ENCODE data around the gene HBP1. TPM values are rescaled to one million over a fixed set of nuclear protein-coding genes. Genes with fewer than 3 reads are reported as not detected.
"Not testable (repeated sequence)": the region's sequence is repeated elsewhere in the genome, so short reads cannot be mapped to it uniquely, and the experiment has no call there.

HBP1 gene
- total and polyA plus RNA-seq, 10 donors, result 23.9 to 141 (median 79.5) TPM

- Histone ChIP-seq H3K27me3 (replicated peaks in 1 of 7) (no peaks in the 10 kb centered on the region), H3K4me1 (no peaks in the 10 kb centered on the region), H3K36me3 (peaks cover 0 to 44% (median 0%) of the 10 kb centered on the region in 6 donors), H3K4me3 (no peak overlapping the region), H3K9me3 (no peaks in the 10 kb centered on the region), H3K27ac (no peak overlapping the region)
- 94 to 97% (median 95%) methylated on average over 4 of the region's 4 CpGs for WGBS, 5 donors
- no peak for TF ChIP-seq CTCF (IDR thresholded peaks at IDR 0.05 in 8 of 11, conservative IDR thresholded peaks at IDR 0.05 in 3 of 11)
- no peak for TF ChIP-seq POLR2A (IDR thresholded peaks at IDR 0.05)
- TF ChIP-seq POLR2AphosphoS5 (IDR thresholded peaks at IDR 0.05), result no peak
- intact Hi-C loops (cut with DNase I; ENCODE audit: low total_unique reads), result no loop called here
- no peak for DNase-seq
Observed at GRCh38 chr7:107237451-107237850, 68.6 kb downstream of the HBP1 start.

DNA sequence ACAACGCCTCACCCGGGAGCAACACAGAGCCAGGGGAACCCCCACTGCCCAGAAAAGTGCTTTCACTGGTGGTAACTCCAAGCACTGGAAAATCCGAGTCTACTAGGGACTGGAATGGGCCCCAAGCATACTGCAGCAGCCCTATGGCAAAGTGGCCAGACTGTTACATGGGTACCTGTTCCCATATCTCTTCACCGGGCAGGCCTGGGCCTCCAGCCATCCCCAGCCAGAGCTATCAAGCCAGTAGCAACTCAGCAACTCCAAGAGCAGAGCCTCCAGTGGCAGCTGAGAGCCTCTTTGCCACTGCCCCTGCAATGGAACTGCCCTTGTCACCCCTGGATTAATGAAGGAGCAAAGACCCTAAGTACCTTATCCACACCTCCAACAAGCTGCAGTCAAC is 73.5 kb downstream of the HBP1 start:
- 95 to 99% (median 97%) methylated on average over 4 of the region's 4 CpGs for WGBS, 5 donors

DNA sequence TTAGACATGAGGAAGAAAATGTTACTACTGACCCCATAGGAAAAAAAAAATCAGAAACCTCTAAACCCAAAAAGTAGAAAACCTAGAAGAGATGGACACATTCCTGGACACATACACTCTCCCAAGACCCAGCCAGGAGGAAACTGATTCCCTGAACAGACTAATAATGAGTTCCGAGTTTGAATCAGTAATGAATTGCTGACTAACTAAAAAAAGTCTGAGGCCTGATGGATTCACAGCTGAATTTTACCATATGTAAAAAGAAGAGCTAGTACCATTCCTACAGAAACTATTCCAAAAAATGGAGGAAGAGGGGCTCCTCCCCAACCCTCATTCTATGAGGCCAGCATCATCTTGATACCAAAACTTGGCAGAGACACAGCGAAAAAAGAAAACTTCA is 75.8 kb downstream of the HBP1 start:
- intact Hi-C loops (cut with DNase I; ENCODE audit: low total_unique reads), result no loop called here
- no peaks in the 10 kb centered on the region for H3K27me3 ChIP-seq (replicated peaks in 1 of 7)
- H3K27ac ChIP-seq, result no peak overlapping the region
- H3K36me3 ChIP-seq, result peaks cover 0 to 71% (median 21%) of the 10 kb centered on the region in 6 donors
- WGBS, 5 donors, result 94 to 98% (median 95%) methylated on average over 2 of the region's 2 CpGs
- H3K4me3 ChIP-seq, result no peak overlapping the region
- DNase-seq, result no peak
- no peaks in the 10 kb centered on the region for H3K4me1 ChIP-seq
- TF ChIP-seq POLR2A (IDR thresholded peaks at IDR 0.05), result no peak
- TF ChIP-seq POLR2AphosphoS5 (IDR thresholded peaks at IDR 0.05), result no peak
- no peak for TF ChIP-seq CTCF (IDR thresholded peaks at IDR 0.05 in 8 of 11, conservative IDR thresholded peaks at IDR 0.05 in 3 of 11)
- H3K9me3 ChIP-seq, result peaks cover 0 to 22% (median 14%) of the 10 kb centered on the region in 8 donors

More for the DNA sequence above, 73.5 kb downstream of the HBP1 start:
- Histone ChIP-seq H3K4me1 (no peaks in the 10 kb centered on the region), H3K9me3 (peaks cover 0 to 22% (median 14%) of the 10 kb centered on the region in 8 donors), H3K4me3 (no peak overlapping the region), H3K27ac (no peak overlapping the region), H3K27me3 (replicated peaks in 1 of 7) (no peaks in the 10 kb centered on the region), H3K36me3 (peaks cover 0 to 63% (median 16%) of the 10 kb centered on the region in 6 donors)
- intact Hi-C loops (cut with DNase I; ENCODE audit: low total_unique reads), result no loop called here
- TF ChIP-seq POLR2AphosphoS5 (IDR thresholded peaks at IDR 0.05) (no peak), POLR2A (IDR thresholded peaks at IDR 0.05) (no peak), CTCF (IDR thresholded peaks at IDR 0.05 in 8 of 11, conservative IDR thresholded peaks at IDR 0.05 in 3 of 11) (no peak)
- no peak for DNase-seq

DNA sequence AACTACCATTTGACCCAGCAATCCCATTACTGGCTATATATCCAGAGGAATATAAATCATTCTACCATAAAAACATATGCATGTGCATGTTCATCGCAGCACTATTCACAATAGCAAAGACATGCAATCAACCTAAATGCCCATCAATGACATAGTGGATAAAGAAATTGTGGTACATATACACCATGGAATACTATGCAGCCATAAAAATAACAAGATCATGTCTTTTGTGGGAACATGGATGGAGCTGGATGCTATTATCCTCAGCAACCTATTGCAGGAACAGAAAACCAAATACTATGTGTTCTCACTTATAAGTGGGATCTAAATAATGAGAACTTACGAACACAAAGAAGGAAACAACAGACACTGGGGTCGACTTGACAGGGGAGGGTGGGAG is 78.0 kb downstream of the HBP1 start:
- H3K4me1 ChIP-seq; intact Hi-C loops (cut with DNase I; ENCODE audit: low total_unique reads); H3K27ac ChIP-seq; DNase-seq; H3K4me3 ChIP-seq; H3K27me3 ChIP-seq (replicated peaks in 1 of 7): not testable (repeated sequence)
- WGBS, 5 donors, result 92 to 98% (median 95%) methylated on average over 3 of the region's 3 CpGs
- H3K36me3 ChIP-seq, result peaks cover 0 to 64% (median 21%) of the 10 kb centered on the region in 6 donors
- H3K9me3 ChIP-seq, result peaks cover 0 to 22% (median 14%) of the 10 kb centered on the region in 8 donors

Measured in spleen (tissue), 11 donors.